Activated CD4-positive, alpha-beta memory T cell treated with anti-CD3 and anti-CD28 coated beads for 36 hours (primary cell): Measurements from ENCODE around the gene D2HGDH. TPM values are rescaled to one million over a fixed set of nuclear protein-coding genes. Genes with fewer than 3 reads are reported as not detected.
"Not testable (repeated sequence)": the region's sequence is repeated elsewhere in the genome, so short reads cannot be mapped to it uniquely, and the experiment has no call there.

Experiments used
- CTCF ChIA-PET: fragments of 350-600 bp; sonication (Branson Sonifier 250); formaldehyde crosslinking; loops from one replicate; lab custom pipeline; 2021; ENCODE audit warnings: antibody characterized with exemption, inconsistent platforms; lab: Charles Lee
- POLR2A ChIA-PET: fragments of 350-600 bp; sonication (Branson Sonifier 250); formaldehyde crosslinking; loops from one replicate; lab custom pipeline; 2021; ENCODE audit warnings: antibody characterized with exemption; lab: Charles Lee
- DNase-seq: peaks from one replicate; pipeline ENCODE4 v3.0.0-alpha.2; 2020
- H3K27ac Mint-ChIP-seq: one replicate; pipeline ENCODE4 v1.8.0; 2021; ENCODE audit warnings: mixed read lengths
- H3K27me3 Mint-ChIP-seq: one replicate; pipeline ENCODE4 v1.8.0; 2021; ENCODE audit warnings: mixed read lengths
- H3K36me3 Mint-ChIP-seq: one replicate; pipeline ENCODE4 v1.8.0; 2021; ENCODE audit warnings: mixed read lengths
- H3K4me1 Mint-ChIP-seq: one replicate; pipeline ENCODE4 v1.8.0; 2021; ENCODE audit warnings: low read depth, mixed read lengths
- H3K4me3 Mint-ChIP-seq: one replicate; pipeline ENCODE4 v1.8.0; 2021; ENCODE audit warnings: mild to moderate bottlenecking, mixed read lengths
- H3K9me3 Mint-ChIP-seq: one replicate; pipeline ENCODE4 v1.8.0; 2021; ENCODE audit warnings: mixed read lengths
- intact Hi-C: fragments of 100-400 bp; cut with micrococcal nuclease; formaldehyde crosslinking; loops from one replicate; pipeline ENCODE4 v1.15.1; 2023
- total RNA-seq, 2 experiments: library from RNA; stranded (reverse); gene quantifications; one replicate each; pipeline ENCODE4 v1.2.3, GENCODE V29; 2021

Gene D2HGDH
- total RNA-seq, 2 experiments from 2014 or later = 27.5 to 28.2 TPM

GRCh38 chr2:241738040-241738686 is 3.7 kb downstream of the D2HGDH start:
- CTCF ChIA-PET = interaction anchor here (0.5 to 3.2 kb wide), 2 partner anchors 47 to 140 kb away, joined by 3 to 13 read pairs; no protein-coding TSS in a partner anchor
- DNase-seq = no peak
- H3K4me1 Mint-ChIP-seq = peaks cover 44% of the 10 kb centered on the region
- H3K27ac Mint-ChIP-seq = no peak overlapping the region
- intact Hi-C loops = no loop called here
- no peak overlapping the region for H3K4me3 Mint-ChIP-seq
- H3K27me3 Mint-ChIP-seq = no peaks in the 10 kb centered on the region
- H3K36me3 Mint-ChIP-seq = peaks cover 4% of the 10 kb centered on the region
- no peaks in the 10 kb centered on the region for H3K9me3 Mint-ChIP-seq
- POLR2A ChIA-PET = no interaction called here

DNA sequence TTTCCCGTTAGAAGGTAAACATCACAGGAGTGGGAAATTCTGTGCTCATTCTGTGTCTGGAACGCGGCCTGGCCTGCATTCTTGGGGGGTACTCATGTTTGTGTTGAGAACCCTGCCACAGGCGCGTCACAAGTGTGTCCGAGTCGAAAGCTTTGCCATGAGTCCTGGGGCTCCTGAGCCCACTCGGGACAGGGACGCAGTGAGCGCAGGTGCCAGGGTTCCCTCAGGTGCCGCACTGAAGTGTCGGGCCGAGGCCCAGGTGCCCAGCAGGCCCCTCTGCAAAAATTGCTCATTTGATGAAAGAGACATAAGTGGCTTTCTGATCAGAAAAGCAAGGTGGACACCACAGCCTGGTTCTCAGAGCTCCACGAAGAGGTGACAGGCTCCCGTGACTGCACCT is 4.7 kb downstream of the D2HGDH start:
- CTCF ChIA-PET = interaction anchor here (2.6 to 3.2 kb wide), 2 partner anchors 23 to 139 kb away, joined by 10 to 13 read pairs; no protein-coding TSS in a partner anchor
- Mint-ChIP-seq H3K27me3 (no peaks in the 10 kb centered on the region), H3K4me1 (peaks cover 40% of the 10 kb centered on the region), H3K36me3 (peaks cover 7% of the 10 kb centered on the region), H3K27ac (no peak overlapping the region), H3K4me3 (no peak overlapping the region), H3K9me3 (no peaks in the 10 kb centered on the region)
- DNase-seq = no peak
- intact Hi-C loops = no loop called here
- POLR2A ChIA-PET = interaction anchor here (0.6 to 2.4 kb wide), 4 partner anchors 24 to 105 kb away, joined by 3 to 13 read pairs (median 3); no protein-coding TSS in a partner anchor

- peak overlapping the region; percentile 16 for H3K4me3 Mint-ChIP-seq
- ChIA-PET CTCF (interaction anchor here (0.6 to 3.2 kb wide), 4 partner anchors 23 to 139 kb away, joined by 3 to 13 read pairs (median 8); partner anchors contain the start of gene ING5), POLR2A (interaction anchor here (0.6 to 2.4 kb wide), 6 partner anchors 23 to 121 kb away, joined by 3 to 13 read pairs (median 3); no protein-coding TSS in a partner anchor)
- peak overlapping the region; percentile 73 for H3K27ac Mint-ChIP-seq
- no peaks in the 10 kb centered on the region for H3K27me3 Mint-ChIP-seq
- peaks cover 40% of the 10 kb centered on the region for H3K4me1 Mint-ChIP-seq
- intact Hi-C loops = loop anchor here (2.0 kb wide), 1 partner anchor 23 kb away; no protein-coding TSS in a partner anchor
- peaks cover 9% of the 10 kb centered on the region for H3K36me3 Mint-ChIP-seq
- no peaks in the 10 kb centered on the region for H3K9me3 Mint-ChIP-seq
- peak; percentile 82 for DNase-seq
Observed at GRCh38 chr2:241739651-241740050, 5.2 kb downstream of the D2HGDH start.

GRCh38 chr2:241741016-241741415 is 6.6 kb downstream of the D2HGDH start:
- peaks cover 19% of the 10 kb centered on the region for H3K36me3 Mint-ChIP-seq
- H3K4me3 Mint-ChIP-seq = no peak overlapping the region
- no peaks in the 10 kb centered on the region for H3K9me3 Mint-ChIP-seq
- peak overlapping the region; percentile 56 for H3K27ac Mint-ChIP-seq
- ChIA-PET POLR2A (interaction anchor here (0.6 to 2.4 kb wide), 3 partner anchors 22 to 103 kb away, joined by 4 to 13 read pairs (median 4); no protein-coding TSS in a partner anchor), CTCF (interaction anchor here (0.8 to 3.2 kb wide), 4 partner anchors 12 to 138 kb away, joined by 3 to 13 read pairs (median 8); partner anchors contain the start of gene ING5)
- H3K4me1 Mint-ChIP-seq = peaks cover 36% of the 10 kb centered on the region
- intact Hi-C loops = loop anchor here (2.0 kb wide), 1 partner anchor 22 kb away; no protein-coding TSS in a partner anchor
- DNase-seq = peak; percentile 72
- H3K27me3 Mint-ChIP-seq = no peaks in the 10 kb centered on the region

- ChIA-PET CTCF (no interaction called here), POLR2A (interaction anchor here (0.6 kb wide), 1 partner anchor 35 kb away, joined by 3 read pairs; no protein-coding TSS in a partner anchor)
- intact Hi-C loops = no loop called here
- Mint-ChIP-seq H3K36me3 (peaks cover 24% of the 10 kb centered on the region), H3K4me1 (peaks cover 32% of the 10 kb centered on the region), H3K9me3 (no peaks in the 10 kb centered on the region), H3K27ac (no peak overlapping the region), H3K27me3 (no peaks in the 10 kb centered on the region), H3K4me3 (no peak overlapping the region)
- no peak for DNase-seq
Observed at GRCh38 chr2:241742320-241742939, 8.0 kb downstream of the D2HGDH start.

- Mint-ChIP-seq H3K36me3 (peaks cover 24% of the 10 kb centered on the region), H3K4me1 (peaks cover 32% of the 10 kb centered on the region)
- DNase-seq, H3K27me3 Mint-ChIP-seq, H3K9me3 Mint-ChIP-seq, CTCF ChIA-PET, intact Hi-C loops, H3K27ac Mint-ChIP-seq, H3K4me3 Mint-ChIP-seq: not testable (repeated sequence)
- POLR2A ChIA-PET = interaction anchor here (0.6 kb wide), 1 partner anchor 35 kb away, joined by 3 read pairs; no protein-coding TSS in a partner anchor
Observed at GRCh38 chr2:241743008-241743407, 8.6 kb downstream of the D2HGDH start.

- CTCF ChIA-PET = no interaction called here
- Mint-ChIP-seq H3K4me1 (peaks cover 29% of the 10 kb centered on the region), H3K4me3 (no peak overlapping the region), H3K36me3 (peaks cover 22% of the 10 kb centered on the region), H3K9me3 (no peaks in the 10 kb centered on the region), H3K27me3 (no peaks in the 10 kb centered on the region), H3K27ac (no peak overlapping the region)
- POLR2A ChIA-PET = no interaction called here
- no peak for DNase-seq
- intact Hi-C loops = no loop called here
Observed at GRCh38 chr2:241743620-241744019, 9.2 kb downstream of the D2HGDH start.

DNA sequence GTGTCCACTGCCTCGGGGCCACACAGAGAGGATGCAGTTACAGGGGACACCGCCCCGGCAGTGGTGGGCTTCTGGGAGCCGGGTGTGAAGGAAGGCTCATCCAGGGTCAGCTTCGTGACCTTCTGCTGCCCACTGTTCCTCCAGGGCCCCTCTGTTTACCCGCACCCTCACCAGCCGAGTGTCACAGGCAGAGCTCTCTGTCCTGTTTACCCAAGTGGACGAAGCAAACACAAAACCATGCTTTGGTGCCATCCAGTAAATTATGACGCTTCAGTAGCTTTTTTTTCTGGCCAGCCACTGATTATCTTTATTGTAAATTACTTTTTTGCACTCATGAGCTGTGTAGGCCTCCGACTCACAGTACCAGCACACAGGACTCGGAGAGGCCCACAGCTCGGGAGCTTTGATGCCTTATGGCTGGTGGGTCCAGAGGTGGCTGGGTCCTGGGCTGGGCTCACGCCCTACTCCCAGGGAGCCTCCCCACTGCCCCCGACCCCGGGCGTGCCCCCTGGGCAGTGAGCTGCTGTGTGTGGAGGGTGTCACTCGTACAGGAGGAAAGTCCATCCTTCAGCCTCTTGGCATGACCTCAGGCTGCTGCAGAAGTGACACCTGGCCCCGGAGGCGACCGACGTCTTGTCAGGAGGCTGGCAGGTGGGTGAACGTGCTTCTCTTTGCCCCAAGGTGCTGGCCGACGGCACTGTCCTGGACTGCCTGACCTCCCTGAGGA is 9.8 kb downstream of the D2HGDH start:
- Mint-ChIP-seq H3K4me1 (peaks cover 25% of the 10 kb centered on the region), H3K27me3 (no peaks in the 10 kb centered on the region), H3K36me3 (peaks cover 22% of the 10 kb centered on the region), H3K4me3 (no peak overlapping the region), H3K27ac (no peak overlapping the region), H3K9me3 (no peaks in the 10 kb centered on the region)
- ChIA-PET POLR2A (no interaction called here), CTCF (no interaction called here)
- intact Hi-C loops = no loop called here
- DNase-seq = no peak

DNA sequence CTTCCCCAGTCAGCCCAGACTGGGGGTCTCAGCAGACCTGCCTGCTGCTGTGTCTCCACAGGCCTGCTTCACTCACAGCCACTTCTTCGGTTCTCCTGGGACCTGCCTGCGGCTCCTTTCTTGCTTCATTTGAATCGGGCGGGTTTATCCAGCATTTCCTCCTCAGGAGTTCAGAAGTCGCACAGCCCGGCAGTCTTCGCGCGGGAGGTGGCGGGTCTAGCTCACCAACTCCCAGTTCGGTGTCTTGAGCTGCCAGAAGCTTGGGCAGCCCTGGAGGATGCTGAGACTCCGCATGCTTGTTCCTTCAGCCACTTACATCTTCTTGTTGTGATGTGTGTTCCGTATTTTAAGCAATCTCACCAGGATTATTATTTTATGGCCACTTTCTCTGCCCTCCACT is 10.8 kb downstream of the D2HGDH start:
- peaks cover 14% of the 10 kb centered on the region for H3K4me1 Mint-ChIP-seq
- ChIA-PET POLR2A (no interaction called here), CTCF (no interaction called here)
- peaks cover 27% of the 10 kb centered on the region for H3K36me3 Mint-ChIP-seq
- no peaks in the 10 kb centered on the region for H3K27me3 Mint-ChIP-seq
- H3K27ac Mint-ChIP-seq = no peak overlapping the region
- no peak for DNase-seq
- H3K4me3 Mint-ChIP-seq = no peak overlapping the region
- intact Hi-C loops = no loop called here
- no peaks in the 10 kb centered on the region for H3K9me3 Mint-ChIP-seq

- Mint-ChIP-seq H3K4me1 (peaks cover 7% of the 10 kb centered on the region), H3K9me3 (no peaks in the 10 kb centered on the region), H3K27me3 (no peaks in the 10 kb centered on the region), H3K36me3 (peaks cover 27% of the 10 kb centered on the region), H3K4me3 (no peak overlapping the region), H3K27ac (no peak overlapping the region)
- intact Hi-C loops = no loop called here
- POLR2A ChIA-PET = no interaction called here
- no peak for DNase-seq
- CTCF ChIA-PET = no interaction called here
Observed at GRCh38 chr2:241746084-241746483, 11.7 kb downstream of the D2HGDH start.

DNA sequence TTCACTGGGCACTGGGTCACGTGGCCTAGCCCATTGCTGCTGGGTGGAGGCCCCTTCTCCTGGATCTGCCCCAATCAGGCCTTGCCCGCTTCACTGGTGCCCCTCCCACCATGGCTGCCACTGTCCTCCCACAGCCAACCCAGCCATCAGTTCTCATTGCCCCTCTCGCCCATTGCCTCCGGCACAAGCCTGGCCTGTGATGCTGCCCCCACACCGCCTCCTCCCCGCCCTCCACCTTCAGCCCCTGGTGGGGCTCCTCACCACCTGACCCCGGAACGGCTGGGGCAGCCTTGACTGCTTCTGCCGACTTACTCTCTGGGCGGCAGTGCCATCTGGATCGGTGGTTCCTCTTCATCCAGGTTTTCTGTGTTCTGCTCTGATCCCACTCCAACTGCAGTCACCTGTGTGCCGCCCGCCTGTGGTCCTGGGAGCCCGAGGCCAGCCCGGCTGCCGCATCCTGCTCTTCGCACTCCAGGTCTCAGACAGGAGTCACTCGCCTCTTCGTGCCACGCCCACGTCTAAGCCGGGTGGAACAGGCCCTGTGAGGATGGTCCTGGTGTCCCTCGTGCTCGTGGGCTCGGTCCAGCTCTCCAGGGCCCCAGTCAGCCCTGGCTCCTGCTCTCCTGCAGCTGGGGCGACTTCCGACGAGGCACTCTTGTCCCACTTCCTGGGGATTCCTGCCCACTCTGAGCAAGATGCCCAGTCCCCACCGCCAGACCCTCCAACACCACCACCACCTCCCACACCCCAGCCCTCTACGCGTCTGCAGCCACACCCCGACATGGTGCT is 14.2 kb downstream of the D2HGDH start:
- H3K36me3 Mint-ChIP-seq = peaks cover 23% of the 10 kb centered on the region
- H3K4me1 Mint-ChIP-seq = no peaks in the 10 kb centered on the region

More for the DNA sequence above, 14.2 kb downstream of the D2HGDH start:
- Mint-ChIP-seq H3K4me3 (no peak overlapping the region), H3K27me3 (no peaks in the 10 kb centered on the region), H3K27ac (no peak overlapping the region), H3K9me3 (no peaks in the 10 kb centered on the region)
- POLR2A ChIA-PET = no interaction called here
- intact Hi-C loops = no loop called here
- CTCF ChIA-PET = no interaction called here
- DNase-seq = no peak
